OCI-LY1 (cell line): ENCODE data around the gene DKK3.

Source experiments
- CTCF ChIP-seq: fragments of 200-600 bp; sonication (generic), shearing (Covaris generic); IDR thresholded peaks from 2 replicates; pipeline ENCODE4 v1.5.1; 2017; ENCODE audit warnings: mild to moderate bottlenecking, antibody characterized with exemption, low read length, moderate library complexity, mixed read lengths
- EZH2 ChIP-seq: fragments of 200-600 bp; sonication (generic), shearing (Covaris generic); IDR thresholded peaks from 2 replicates; pipeline ENCODE4 v1.8.0; 2017; ENCODE audit warnings: borderline replicate concordance, mixed run types, mild to moderate bottlenecking, antibody characterized with exemption, low read length, moderate library complexity, mixed read lengths

- TF ChIP-seq CTCF (no peak), EZH2 (no peak)
Measured at GRCh38 chr11:11946878-11947277, 61.5 kb downstream of the DKK3 start.
